Liver (tissue), 3 donors: Measurements from ENCODE around the gene ERC1.

Source experiments
- EGR1 ChIP-seq, 2 donors: IDR thresholded peaks; 2 replicates each; pipeline ENCODE4 v1.6.1; 2016 to 2018; ENCODE audit warnings: antibody characterized with exemption in 2 of 2, low read depth in 2 of 2
- FOXA1 ChIP-seq: IDR thresholded peaks from 2 replicates; pipeline ENCODE4 v1.6.1; 2016; ENCODE audit warnings: antibody characterized with exemption
- HNF4G ChIP-seq: IDR thresholded peaks from 2 replicates; pipeline ENCODE4 v1.6.1; 2016; ENCODE audit warnings: antibody characterized with exemption
- JUND ChIP-seq, 2 donors: IDR thresholded peaks; 2 replicates each; pipeline ENCODE4 v1.6.1; 2016; ENCODE audit warnings: antibody characterized with exemption in 2 of 2
- RAD21 ChIP-seq, 2 donors: IDR thresholded peaks; 2 replicates each; pipeline ENCODE4 v1.6.1; 2016; ENCODE audit warnings: antibody characterized with exemption in 2 of 2, mild to moderate bottlenecking in 2 of 2
- SP1 ChIP-seq: IDR thresholded peaks from 2 replicates; pipeline ENCODE4 v1.6.1; 2018; ENCODE audit warnings: antibody characterized with exemption, mild to moderate bottlenecking
- TF ChIP-seq, protein P1 (sequence below): fragments of 150-350 bp; IDR thresholded peaks from 2 replicates; pipeline ENCODE4 v1.5.1; 2017; ENCODE audit warnings: improper control_type of control experiment, low read depth, low read length; ENCODE audit not compliant: missing input control
- TF ChIP-seq, protein P2 (sequence below): IDR thresholded peaks from 2 replicates; pipeline ENCODE4 v1.6.1; 2016; ENCODE audit warnings: antibody characterized with exemption
- TF ChIP-seq, protein P3 (sequence below): IDR thresholded peaks from 2 replicates; pipeline ENCODE4 v1.6.1; 2016; ENCODE audit warnings: antibody characterized with exemption
- donor health status: healthy.
- donor health status: healthy.

DNA sequence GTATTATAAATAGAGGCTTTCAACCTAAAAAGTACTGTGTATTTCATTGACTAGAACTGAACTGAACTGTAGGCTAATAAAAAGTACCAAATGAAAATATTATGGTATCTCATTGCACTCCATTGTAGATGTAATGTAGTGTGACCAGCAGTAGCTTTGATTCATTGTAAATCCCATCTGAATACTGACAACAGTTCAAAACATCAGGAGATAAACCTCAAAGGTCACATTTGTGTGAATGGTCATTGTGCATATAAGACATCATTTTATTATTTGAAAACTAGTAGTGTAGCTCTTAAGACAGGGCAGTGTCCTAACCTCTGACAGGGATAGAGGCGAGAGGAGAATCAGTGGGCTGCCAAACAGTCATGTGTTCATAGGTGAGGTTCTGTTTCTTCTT is 316.8 kb downstream of the ERC1 start:
- no peak for TF ChIP-seq FOXA1
- no peak for TF ChIP-seq SP1
- TF ChIP-seq, protein P1, sequence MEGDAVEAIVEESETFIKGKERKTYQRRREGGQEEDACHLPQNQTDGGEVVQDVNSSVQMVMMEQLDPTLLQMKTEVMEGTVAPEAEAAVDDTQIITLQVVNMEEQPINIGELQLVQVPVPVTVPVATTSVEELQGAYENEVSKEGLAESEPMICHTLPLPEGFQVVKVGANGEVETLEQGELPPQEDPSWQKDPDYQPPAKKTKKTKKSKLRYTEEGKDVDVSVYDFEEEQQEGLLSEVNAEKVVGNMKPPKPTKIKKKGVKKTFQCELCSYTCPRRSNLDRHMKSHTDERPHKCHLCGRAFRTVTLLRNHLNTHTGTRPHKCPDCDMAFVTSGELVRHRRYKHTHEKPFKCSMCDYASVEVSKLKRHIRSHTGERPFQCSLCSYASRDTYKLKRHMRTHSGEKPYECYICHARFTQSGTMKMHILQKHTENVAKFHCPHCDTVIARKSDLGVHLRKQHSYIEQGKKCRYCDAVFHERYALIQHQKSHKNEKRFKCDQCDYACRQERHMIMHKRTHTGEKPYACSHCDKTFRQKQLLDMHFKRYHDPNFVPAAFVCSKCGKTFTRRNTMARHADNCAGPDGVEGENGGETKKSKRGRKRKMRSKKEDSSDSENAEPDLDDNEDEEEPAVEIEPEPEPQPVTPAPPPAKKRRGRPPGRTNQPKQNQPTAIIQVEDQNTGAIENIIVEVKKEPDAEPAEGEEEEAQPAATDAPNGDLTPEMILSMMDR = no peak
- TF ChIP-seq EGR1 (IDR thresholded peaks at IDR 0.05; ENCODE audit: low read depth in 2 of 2) = no peak
- no peak for TF ChIP-seq HNF4G
- TF ChIP-seq, protein P2, sequence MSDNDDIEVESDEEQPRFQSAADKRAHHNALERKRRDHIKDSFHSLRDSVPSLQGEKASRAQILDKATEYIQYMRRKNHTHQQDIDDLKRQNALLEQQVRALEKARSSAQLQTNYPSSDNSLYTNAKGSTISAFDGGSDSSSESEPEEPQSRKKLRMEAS = no peak
- TF ChIP-seq JUND (IDR thresholded peaks at IDR 0.05) = no peak
- TF ChIP-seq RAD21 (IDR thresholded peaks at IDR 0.05) = no peak
- TF ChIP-seq, protein P3, sequence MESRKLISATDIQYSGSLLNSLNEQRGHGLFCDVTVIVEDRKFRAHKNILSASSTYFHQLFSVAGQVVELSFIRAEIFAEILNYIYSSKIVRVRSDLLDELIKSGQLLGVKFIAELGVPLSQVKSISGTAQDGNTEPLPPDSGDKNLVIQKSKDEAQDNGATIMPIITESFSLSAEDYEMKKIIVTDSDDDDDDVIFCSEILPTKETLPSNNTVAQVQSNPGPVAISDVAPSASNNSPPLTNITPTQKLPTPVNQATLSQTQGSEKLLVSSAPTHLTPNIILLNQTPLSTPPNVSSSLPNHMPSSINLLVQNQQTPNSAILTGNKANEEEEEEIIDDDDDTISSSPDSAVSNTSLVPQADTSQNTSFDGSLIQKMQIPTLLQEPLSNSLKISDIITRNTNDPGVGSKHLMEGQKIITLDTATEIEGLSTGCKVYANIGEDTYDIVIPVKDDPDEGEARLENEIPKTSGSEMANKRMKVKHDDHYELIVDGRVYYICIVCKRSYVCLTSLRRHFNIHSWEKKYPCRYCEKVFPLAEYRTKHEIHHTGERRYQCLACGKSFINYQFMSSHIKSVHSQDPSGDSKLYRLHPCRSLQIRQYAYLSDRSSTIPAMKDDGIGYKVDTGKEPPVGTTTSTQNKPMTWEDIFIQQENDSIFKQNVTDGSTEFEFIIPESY = no peak
